Body of pancreas (tissue), 4 donors: Measurements from ENCODE around the gene OSBPL5. TPM values are rescaled to one million over a fixed set of nuclear protein-coding genes. Genes with fewer than 3 reads are reported as not detected.

Experiments
- ATAC-seq: fragments of 150-250 bp; one replicate; pipeline ENCODE4 v1.9.1; 2016
- DNase-seq, 4 donors: peaks; one replicate each; pipeline ENCODE4 v3.0.0-alpha.2; 2019
- H3K27ac ChIP-seq, 4 donors: fragments of 200-600 bp; sonication (generic); 1 replicate in 3 of 4; 2 replicates in 1 of 4; pipeline versions ENCODE4 v1.5.1 to v1.6.1; 2016 to 2019; ENCODE audit warnings: mild to moderate bottlenecking in 1 of 4, mixed read lengths in 1 of 4, moderate library complexity in 1 of 4
- H3K27me3 ChIP-seq, 2 donors: fragments of 200-600 bp; sonication (generic); one replicate each; pipeline ENCODE4 v1.6.0; 2016; ENCODE audit warnings: mild to moderate bottlenecking in 1 of 2
- H3K36me3 ChIP-seq, 2 donors: fragments of 200-600 bp; sonication (generic); replicated peaks in 1 of 2; 2 replicates each; pipeline ENCODE4 v1.5.1; 2016; ENCODE audit warnings: low read depth in 2 of 2; ENCODE audit not compliant: insufficient read depth in 1 of 2
- H3K4me1 ChIP-seq: fragments of 200-600 bp; sonication (generic); one replicate; pipeline ENCODE4 v1.6.0; 2016
- H3K4me3 ChIP-seq, 2 donors: fragments of 200-600 bp; sonication (generic); 1 replicate in 1 of 2; 2 replicates in 1 of 2; pipeline ENCODE4 v1.5.1; 2016 to 2019
- H3K9me3 ChIP-seq, 3 donors: fragments of 200-600 bp; sonication (generic); 1 replicate in 2 of 3; 2 replicates in 1 of 3; pipeline ENCODE4 v1.5.1; 2016
- POLR2A ChIP-seq, 3 donors: fragments of 450-650 bp; IDR thresholded peaks; one replicate each; pipeline ENCODE4 v1.6.1; 2016; ENCODE audit warnings: antibody characterized with exemption in 3 of 3, mild to moderate bottlenecking in 2 of 3
- WGBS, 2 donors: methylation state at CpG; one replicate each; pipeline ENCODE4 v1.1.5; 2017; 5-methylcytosine and 5-hydroxymethylcytosine counted together
- intact Hi-C: fragments of 100-400 bp; cut with DNase I; formaldehyde crosslinking; loops from one replicate; pipeline ENCODE4 v1.15.1; 2023
- total RNA-seq, 2 donors: library from RNA; depleted of rRNA; stranded (reverse); fragments of >200 nt; gene quantifications; one replicate each; pipeline ENCODE4 v1.1.0, GENCODE V29; 2016
- TF ChIP-seq, protein P1 (sequence below), 7 experiments: fragments of 450-650 bp in 4 of 7; fragments of 200-600 bp in 3 of 7; sonication (generic) in 3 of 7; IDR thresholded peaks; one replicate each; pipeline ENCODE4 v1.5.1; 2016 to 2019; ENCODE audit warnings: antibody characterized with exemption in 7 of 7

The OSBPL5 gene
- total RNA-seq, 2 donors from 2014 or later = 22.3 to 62.0 TPM

DNA sequence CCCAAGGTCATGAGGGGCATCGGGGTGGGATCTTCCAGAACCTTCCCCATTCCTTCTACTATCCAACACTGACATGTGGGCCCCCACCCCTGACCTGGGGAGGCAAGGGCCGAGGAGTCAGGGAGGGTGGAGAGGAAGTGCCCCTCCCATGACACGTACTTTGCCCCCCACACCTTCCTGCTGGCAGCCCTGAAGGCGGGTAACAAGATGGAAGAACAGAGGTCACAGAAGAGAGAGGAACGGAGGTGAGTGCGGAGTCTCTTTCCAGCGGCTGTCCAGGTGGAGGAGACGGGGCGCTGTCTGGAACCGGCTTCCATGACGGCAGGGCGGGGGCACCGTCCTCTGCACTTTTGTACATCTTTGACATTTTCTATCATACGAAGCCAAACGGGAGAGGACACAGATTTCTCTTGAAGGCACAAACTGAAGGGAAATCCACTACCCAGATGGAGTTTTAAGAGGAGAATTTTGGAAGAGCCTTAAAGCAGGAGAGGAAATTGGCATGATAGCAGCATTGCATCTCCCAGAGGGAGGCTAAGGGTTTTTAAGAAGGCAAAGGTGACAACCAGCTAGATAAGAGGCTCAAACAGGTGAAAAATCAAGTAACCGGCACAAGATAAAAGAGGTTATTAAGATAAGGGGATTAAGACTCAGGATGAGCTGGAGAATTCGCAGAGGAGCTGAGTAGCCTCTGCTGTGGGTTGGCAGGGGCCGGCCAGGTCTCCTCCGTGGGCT is 16.7 kb downstream of the OSBPL5 start:
- Histone ChIP-seq H3K9me3 (no peaks in the 10 kb centered on the region), H3K4me3 (no peak overlapping the region), H3K36me3 (no peaks in the 10 kb centered on the region), H3K27me3 (no peaks in the 10 kb centered on the region), H3K27ac (no peak overlapping the region), H3K4me1 (no peaks in the 10 kb centered on the region)
- TF ChIP-seq, protein P1, sequence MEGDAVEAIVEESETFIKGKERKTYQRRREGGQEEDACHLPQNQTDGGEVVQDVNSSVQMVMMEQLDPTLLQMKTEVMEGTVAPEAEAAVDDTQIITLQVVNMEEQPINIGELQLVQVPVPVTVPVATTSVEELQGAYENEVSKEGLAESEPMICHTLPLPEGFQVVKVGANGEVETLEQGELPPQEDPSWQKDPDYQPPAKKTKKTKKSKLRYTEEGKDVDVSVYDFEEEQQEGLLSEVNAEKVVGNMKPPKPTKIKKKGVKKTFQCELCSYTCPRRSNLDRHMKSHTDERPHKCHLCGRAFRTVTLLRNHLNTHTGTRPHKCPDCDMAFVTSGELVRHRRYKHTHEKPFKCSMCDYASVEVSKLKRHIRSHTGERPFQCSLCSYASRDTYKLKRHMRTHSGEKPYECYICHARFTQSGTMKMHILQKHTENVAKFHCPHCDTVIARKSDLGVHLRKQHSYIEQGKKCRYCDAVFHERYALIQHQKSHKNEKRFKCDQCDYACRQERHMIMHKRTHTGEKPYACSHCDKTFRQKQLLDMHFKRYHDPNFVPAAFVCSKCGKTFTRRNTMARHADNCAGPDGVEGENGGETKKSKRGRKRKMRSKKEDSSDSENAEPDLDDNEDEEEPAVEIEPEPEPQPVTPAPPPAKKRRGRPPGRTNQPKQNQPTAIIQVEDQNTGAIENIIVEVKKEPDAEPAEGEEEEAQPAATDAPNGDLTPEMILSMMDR (IDR thresholded peaks at IDR 0.05) = no peak
- TF ChIP-seq POLR2A (IDR thresholded peaks at IDR 0.05) = no peak
- ATAC-seq (no peak), DNase-seq (no peak)
- 85 to 92% methylated on average over 16 to 19 of the region's 19 CpGs for WGBS, 2 donors
- intact Hi-C loops = no loop called here

DNA sequence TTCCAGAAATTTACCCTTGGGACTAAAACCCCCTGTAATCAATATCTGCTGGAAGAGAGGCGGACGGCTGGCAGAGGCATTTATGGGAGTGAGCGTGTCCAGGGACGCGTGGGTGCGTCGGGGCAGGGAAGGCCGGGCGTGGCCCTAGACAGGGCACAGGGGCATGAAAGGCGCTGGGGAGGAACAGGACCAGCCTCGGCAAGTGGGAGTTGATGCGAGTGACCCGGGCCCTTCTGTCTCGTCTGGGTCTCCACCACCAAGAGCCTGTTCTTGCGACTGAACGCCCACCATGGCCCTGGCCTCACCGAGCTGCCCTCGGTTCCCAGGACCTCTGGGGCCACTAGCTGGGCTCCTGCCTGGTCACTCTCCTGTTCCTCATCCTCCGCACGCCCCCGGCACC is 17.5 kb downstream of the OSBPL5 start:
- H3K4me3 ChIP-seq = no peak overlapping the region
- intact Hi-C loops = no loop called here
- H3K27ac ChIP-seq = no peak overlapping the region
- no peak for DNase-seq
- no peak for TF ChIP-seq POLR2A (IDR thresholded peaks at IDR 0.05)
- H3K27me3 ChIP-seq = no peaks in the 10 kb centered on the region
- WGBS, 2 donors = 88 to 94% methylated on average over 17 to 21 of the region's 21 CpGs
- ATAC-seq = no peak
- H3K9me3 ChIP-seq = no peaks in the 10 kb centered on the region
- H3K4me1 ChIP-seq = no peaks in the 10 kb centered on the region
- no peaks in the 10 kb centered on the region for H3K36me3 ChIP-seq

DNA sequence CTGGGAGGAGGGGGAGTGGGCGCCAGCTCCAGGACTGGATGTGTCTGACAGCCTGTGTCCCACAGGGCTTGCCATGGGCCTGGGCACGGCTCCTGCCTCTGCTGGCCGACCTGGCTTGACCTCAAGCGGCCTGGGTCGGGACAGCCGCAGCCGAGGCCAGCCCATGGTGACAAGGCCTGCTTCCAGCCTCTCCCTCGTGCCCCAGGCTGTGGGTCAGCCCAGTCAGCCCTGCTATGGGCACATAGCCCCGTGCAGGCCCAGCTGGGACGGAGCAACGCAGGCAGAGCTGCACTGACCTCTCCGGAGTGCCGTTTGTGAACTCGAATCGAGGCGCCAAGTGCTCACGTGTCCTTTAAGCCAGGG is 17.9 kb downstream of the OSBPL5 start:
- DNase-seq (no peak), ATAC-seq (peak; percentile 26)
- H3K36me3 ChIP-seq = no peaks in the 10 kb centered on the region
- H3K9me3 ChIP-seq = no peaks in the 10 kb centered on the region
- no peak overlapping the region for H3K27ac ChIP-seq
- intact Hi-C loops = no loop called here
- 70 to 78% methylated on average over 8 to 17 of the region's 17 CpGs for WGBS, 2 donors
- H3K4me3 ChIP-seq = no peak overlapping the region
- H3K27me3 ChIP-seq = no peaks in the 10 kb centered on the region
- H3K4me1 ChIP-seq = no peaks in the 10 kb centered on the region
- TF ChIP-seq, protein P1 (IDR thresholded peaks at IDR 0.05) = no peak
- TF ChIP-seq POLR2A (IDR thresholded peaks at IDR 0.05) = no peak

DNA sequence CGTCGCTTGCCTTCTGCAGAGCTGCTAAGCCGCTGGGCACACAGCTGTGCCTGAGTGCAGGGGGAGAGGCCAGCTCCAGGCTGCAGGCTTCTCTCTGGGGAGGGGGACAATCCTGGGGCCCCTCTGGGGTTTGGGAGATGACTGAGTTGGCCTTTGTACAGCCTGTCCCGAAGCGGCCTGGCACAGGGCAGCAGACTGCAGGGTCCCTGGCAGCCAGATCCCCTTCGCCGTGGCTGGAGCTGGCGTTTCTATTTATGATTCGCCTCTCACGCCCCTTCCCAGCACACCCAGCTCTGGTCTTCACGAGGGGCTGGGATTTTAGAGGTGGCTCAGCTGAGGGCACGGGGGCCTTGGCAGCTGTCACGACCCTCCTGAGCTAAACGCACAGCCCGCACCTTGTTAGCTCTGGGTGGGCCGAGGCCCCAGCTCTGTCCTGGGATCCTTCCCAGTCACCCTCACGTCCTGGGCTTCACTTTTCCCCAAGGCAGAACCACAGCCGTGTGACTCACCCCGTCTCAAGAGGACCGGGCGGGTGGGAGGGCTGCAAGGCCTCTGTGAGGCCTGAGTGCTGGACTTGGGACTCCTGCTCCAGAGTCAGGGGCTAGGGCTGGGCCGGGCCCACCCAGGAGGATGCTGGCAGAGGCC is 18.4 kb downstream of the OSBPL5 start:
- Histone ChIP-seq H3K27me3 (no peaks in the 10 kb centered on the region), H3K9me3 (no peaks in the 10 kb centered on the region), H3K4me1 (no peaks in the 10 kb centered on the region), H3K36me3 (no peaks in the 10 kb centered on the region), H3K4me3 (no peak overlapping the region), H3K27ac (no peak overlapping the region)
- WGBS, 2 donors = 92 to 96% methylated on average over 5 to 22 of the region's 22 CpGs
- DNase-seq = no peak
- no peak for ATAC-seq
- TF ChIP-seq, protein P1 (IDR thresholded peaks at IDR 0.05) = no peak
- no peak for TF ChIP-seq POLR2A (IDR thresholded peaks at IDR 0.05)
- intact Hi-C loops = no loop called here

DNA sequence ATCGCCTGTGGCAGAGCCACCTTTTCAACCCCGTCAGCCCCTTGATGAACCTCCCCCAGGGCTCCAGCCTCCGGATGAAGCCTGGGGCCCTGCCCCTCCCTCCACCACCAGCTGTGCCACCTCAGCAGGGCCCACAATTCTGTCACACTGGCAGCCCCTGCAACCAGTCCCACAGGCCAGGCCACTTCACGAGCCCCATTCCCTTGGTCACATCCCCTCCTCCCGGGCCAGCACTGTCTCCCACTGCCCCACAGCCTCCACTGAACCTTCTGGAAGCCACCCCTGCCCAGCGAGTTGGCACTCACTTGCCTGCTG is 19.9 kb downstream of the OSBPL5 start:
- Histone ChIP-seq H3K9me3 (no peaks in the 10 kb centered on the region), H3K27ac (no peak overlapping the region), H3K4me3 (no peak overlapping the region), H3K27me3 (no peaks in the 10 kb centered on the region), H3K36me3 (no peaks in the 10 kb centered on the region), H3K4me1 (no peaks in the 10 kb centered on the region)
- intact Hi-C loops = no loop called here
- DNase-seq = no peak
- 77 to 78% methylated on average over 6 of the region's 6 CpGs for WGBS, 2 donors
- ATAC-seq = no peak
- TF ChIP-seq, protein P1 (IDR thresholded peaks at IDR 0.05) = no peak
- TF ChIP-seq POLR2A (IDR thresholded peaks at IDR 0.05) = no peak
